Daoy (cell line): ENCODE data around the gene DCUN1D1. TPM values are rescaled to one million over a fixed set of nuclear protein-coding genes. Genes with fewer than 3 reads are reported as not detected.
A peak's percentile ranks its signal among the peaks of the same experiment; 100 is the strongest.

Experiments used
- DNase-seq: peaks from one replicate; pipeline ENCODE4 v3.0.0-alpha.2; 2015; ENCODE audit warnings: low read depth
- total RNA-seq: library from RNA; depleted of rRNA; stranded (reverse); fragments of >200 nt; shearing (Covaris generic); gene quantifications from 2 replicates; pipeline ENCODE4 v1.2.3, GENCODE V29; 2014

The DCUN1D1 gene
- total RNA-seq, 1 experiment from 2014 or later = 30.8 TPM

- no peak for DNase-seq
Observed at GRCh38 chr3:182936239-182936917, 44.0 kb downstream of the DCUN1D1 start.

- DNase-seq = no peak
Observed at GRCh38 chr3:182935803-182936202, 44.5 kb downstream of the DCUN1D1 start.

- DNase-seq = no peak
Observed at GRCh38 chr3:182925944-182926337, 54.4 kb downstream of the DCUN1D1 start.

- DNase-seq = no peak
Observed at GRCh38 chr3:182925330-182925943, 54.9 kb downstream of the DCUN1D1 start.

GRCh38 chr3:182921665-182922355, 58.5 kb downstream of the DCUN1D1 start:
- DNase-seq = no peak

GRCh38 chr3:182920515-182921084, 59.7 kb downstream of the DCUN1D1 start:
- DNase-seq = peak; percentile 22

GRCh38 chr3:182919866-182920357, 60.4 kb downstream of the DCUN1D1 start:
- DNase-seq = no peak

- DNase-seq = no peak
Observed at GRCh38 chr3:182917134-182917533, 63.2 kb downstream of the DCUN1D1 start.

GRCh38 chr3:182914341-182914740, 66.0 kb downstream of the DCUN1D1 start:
- no peak for DNase-seq

- no peak for DNase-seq
Observed at GRCh38 chr3:182913889-182914288, 66.4 kb downstream of the DCUN1D1 start.

GRCh38 chr3:182912474-182912873, 67.9 kb downstream of the DCUN1D1 start:
- no peak for DNase-seq

GRCh38 chr3:182911782-182912111, 68.6 kb downstream of the DCUN1D1 start:
- no peak for DNase-seq

- no peak for DNase-seq
Observed at GRCh38 chr3:182910936-182911781, 69.2 kb downstream of the DCUN1D1 start.

GRCh38 chr3:182909318-182910040, 70.9 kb downstream of the DCUN1D1 start:
- DNase-seq = peak; percentile 5

- no peak for DNase-seq
Observed at GRCh38 chr3:182908471-182908870, 71.9 kb downstream of the DCUN1D1 start.

GRCh38 chr3:182906036-182906435, 74.3 kb downstream of the DCUN1D1 start:
- DNase-seq = no peak

- no peak for DNase-seq
Observed at GRCh38 chr3:182905623-182906022, 74.7 kb downstream of the DCUN1D1 start.

GRCh38 chr3:182904164-182904563, 76.2 kb downstream of the DCUN1D1 start:
- no peak for DNase-seq

- DNase-seq = no peak
Observed at GRCh38 chr3:182902236-182902635, 78.1 kb downstream of the DCUN1D1 start.

- no peak for DNase-seq
Observed at GRCh38 chr3:182896553-182896952, 83.8 kb downstream of the DCUN1D1 start.

GRCh38 chr3:182895513-182896112, 84.7 kb downstream of the DCUN1D1 start:
- DNase-seq = no peak
